HG03108 (cell line): Measurements from ENCODE around the gene TIPARP.
"Not testable (repeated sequence)": the region's sequence is repeated elsewhere in the genome, so short reads cannot be mapped to it uniquely, and the experiment has no call there.

Source experiments
- ATAC-seq: cut with Tn5 transposase; IDR thresholded peaks from one replicate; pipeline ENCODE4 v1.9.1; 2021; ENCODE audit warnings: moderate library complexity; ENCODE audit not compliant: unreplicated experiment

TIPARP gene

DNA sequence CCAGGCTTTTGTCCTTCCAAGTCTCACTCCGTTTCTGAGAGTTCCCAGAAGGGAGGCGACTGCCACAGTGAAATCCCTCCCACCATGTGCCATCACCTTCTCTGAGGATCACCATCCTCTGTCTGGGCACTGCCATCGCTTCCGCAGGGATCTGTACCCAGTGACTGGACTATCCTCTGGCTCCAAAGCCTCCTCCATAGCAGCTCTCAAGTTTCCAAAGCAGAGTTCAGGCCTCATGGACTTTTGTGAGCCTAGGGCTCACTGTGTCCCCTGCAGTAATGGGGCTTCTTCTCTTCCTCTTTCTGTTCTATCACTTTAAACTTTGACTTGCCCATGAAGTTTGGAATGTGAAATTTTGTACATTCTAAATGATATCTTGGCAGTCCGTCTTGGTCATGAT is 63.9 kb downstream of the TIPARP start:
- ATAC-seq: no peak

DNA sequence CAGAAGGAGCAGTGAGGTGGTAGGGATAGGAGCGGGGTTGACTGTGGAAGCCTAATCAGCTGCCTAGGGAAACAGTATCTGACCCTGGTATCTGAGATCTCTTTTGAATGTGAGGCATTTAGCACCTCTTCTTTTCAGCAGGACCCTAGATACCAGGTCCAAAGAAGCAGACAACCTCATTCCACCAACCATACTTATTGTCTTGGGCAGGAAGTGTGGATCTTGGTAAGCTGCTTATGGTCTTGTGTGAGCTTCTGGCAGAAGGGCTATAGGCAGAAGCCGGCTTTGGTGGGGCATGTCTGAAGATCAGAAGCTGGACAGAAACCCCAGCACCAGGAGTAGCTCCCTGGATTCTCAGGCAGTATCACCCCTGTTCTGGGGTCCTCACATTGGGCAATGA is 65.6 kb downstream of the TIPARP start:
- ATAC-seq: no peak

DNA sequence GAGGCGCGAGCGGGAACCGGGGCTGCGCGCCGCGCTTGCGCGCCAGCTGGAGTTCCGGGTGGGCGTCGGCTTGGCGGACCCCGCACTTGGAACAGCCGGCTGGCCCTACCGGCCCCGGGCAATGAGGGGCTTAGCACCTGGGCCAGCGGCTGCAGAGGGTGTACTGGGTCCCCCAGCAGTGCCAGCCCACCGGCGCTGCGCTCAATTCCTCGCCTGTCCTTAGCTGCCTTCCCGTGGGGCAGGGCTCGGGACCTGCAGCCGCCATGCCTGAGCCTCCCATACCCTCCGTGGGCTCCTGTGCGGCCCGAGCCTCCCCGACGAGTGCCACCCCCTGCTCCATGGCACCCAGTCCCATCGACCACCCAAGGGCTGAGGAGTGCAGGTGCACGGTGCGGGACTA is 66.2 kb downstream of the TIPARP start:
- ATAC-seq: not testable (repeated sequence)

DNA sequence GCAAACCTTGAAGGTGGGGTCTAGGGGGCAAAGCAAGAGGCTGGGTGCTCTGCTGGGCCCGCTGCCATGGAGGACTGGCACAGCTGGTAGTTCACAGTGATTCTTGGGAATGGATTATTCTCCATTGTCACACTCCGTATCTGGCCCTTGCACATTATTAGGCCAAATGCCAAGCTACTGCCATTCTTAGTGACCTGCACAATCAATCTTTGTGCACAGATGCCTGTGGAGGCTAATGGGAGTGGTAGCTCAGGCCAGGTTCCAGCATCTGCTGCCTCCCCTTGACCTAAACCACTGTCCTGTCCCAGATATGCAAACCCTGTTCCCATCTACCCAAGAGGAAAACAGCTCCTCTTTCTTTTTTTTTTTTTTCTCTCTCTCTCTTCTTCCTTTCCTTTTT is 67.5 kb downstream of the TIPARP start:
- no peak for ATAC-seq

DNA sequence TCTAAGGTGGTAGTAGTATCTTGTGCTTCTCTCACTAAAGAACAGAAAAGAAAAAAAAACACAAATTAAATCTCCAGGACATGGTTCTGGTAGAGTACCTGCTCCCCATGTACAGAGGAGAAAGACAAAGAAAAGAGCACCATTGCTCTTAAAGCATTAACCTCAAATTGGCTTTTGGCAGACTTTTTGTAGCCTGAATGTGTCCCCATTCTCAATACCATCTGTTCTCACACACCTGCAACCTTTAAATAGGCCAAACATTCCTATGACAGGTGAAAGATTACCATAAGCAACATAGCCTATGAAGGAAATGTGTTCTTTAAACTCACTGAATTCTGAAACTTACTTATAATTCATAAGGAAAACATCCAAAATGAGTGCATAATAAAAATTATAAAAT is 68.0 kb downstream of the TIPARP start:
- no peak for ATAC-seq

DNA sequence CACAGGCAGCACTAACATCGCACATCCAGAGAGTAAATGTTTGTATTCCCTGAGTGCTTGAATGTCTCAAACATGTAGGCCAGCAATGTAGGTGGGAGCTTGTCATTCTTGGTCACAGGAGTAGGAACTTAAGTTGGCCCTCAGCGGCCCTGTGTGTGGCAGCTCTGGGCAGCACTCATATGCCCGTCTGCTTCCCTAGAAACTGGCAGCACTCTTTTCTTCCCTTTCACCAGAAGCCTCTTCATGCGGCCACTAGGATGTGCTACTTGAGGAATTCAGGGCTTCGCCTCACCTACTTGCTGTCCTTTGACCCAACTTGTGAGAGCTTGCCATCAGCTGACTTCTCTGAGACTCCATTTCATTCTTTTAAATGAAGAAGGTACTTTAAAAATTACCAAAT is 69.5 kb downstream of the TIPARP start:
- ATAC-seq: no peak

DNA sequence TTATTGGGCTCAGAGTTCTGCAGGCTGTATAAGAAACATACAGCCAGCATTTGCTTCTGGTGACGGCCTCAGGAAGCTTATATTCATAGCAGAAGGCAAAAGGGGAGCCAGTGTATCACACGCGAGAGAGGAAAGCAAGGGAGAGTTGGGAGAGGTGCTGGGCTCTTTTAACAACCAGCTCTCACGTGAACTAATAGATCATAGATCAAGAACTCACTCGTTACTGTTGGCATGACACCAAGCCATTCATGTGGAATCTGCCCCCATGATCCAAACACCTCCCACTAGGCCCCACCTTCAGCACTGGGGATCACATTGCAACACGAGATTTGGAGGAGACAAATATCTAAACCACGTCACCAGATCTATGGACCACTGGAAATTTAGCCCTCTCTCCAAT is 70.2 kb downstream of the TIPARP start:
- no peak for ATAC-seq

DNA sequence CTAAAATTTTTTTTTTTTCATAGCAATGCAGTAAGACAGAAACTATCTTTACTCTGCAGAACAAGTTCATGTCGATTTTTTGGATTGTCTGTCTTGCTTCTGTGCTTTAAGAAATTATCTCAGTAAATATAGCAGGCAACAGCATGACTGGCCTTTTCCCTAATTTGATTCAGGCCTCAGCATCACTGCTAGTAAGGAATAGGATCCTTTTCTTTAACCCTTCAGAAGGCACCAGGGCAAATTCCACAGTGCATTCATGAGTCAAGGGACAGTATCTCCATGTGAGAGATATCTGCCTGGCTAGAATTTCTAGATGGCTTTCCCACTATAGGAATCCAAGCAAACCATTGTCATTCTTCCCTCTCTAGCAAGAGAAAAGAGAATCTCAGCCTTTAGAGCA is 71.4 kb downstream of the TIPARP start:
- ATAC-seq: no peak

DNA sequence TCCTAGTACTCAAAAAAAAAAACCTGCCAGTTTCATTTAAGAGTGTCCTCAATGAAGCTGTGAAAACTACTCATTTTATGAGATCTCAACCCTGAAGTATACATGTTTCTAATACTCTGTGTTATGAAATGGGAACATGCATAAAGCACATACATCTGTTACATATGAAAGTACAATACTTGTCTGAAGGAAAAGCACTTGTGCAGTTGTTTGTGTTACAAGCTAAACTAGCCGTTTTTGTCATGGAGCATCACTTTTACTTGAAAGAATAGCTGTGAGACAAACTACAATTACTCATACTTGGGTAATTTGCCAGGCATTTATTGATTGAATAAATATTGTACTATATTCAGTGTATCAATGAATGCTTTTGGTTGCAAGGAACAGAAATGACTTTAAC is 72.7 kb downstream of the TIPARP start:
- ATAC-seq: no peak

DNA sequence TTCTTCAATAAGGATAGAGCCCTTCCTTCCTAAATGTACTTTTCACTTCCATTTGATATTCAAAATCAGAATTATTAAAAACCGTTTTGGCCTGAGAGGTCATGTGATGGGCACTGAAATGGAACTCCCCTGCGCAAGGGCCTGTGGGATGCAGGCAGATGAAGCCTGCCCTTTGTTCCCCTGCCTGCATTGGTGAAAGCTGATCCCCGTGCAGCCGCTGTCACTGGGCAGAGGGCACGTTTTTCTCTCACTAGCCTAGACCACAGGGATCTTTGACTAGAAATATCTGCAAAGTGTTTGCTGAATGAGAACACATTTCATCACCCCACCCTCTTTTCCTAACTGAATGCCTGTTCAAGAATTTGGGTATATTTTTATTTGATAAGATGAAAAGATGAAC is 74.9 kb downstream of the TIPARP start:
- no peak for ATAC-seq

DNA sequence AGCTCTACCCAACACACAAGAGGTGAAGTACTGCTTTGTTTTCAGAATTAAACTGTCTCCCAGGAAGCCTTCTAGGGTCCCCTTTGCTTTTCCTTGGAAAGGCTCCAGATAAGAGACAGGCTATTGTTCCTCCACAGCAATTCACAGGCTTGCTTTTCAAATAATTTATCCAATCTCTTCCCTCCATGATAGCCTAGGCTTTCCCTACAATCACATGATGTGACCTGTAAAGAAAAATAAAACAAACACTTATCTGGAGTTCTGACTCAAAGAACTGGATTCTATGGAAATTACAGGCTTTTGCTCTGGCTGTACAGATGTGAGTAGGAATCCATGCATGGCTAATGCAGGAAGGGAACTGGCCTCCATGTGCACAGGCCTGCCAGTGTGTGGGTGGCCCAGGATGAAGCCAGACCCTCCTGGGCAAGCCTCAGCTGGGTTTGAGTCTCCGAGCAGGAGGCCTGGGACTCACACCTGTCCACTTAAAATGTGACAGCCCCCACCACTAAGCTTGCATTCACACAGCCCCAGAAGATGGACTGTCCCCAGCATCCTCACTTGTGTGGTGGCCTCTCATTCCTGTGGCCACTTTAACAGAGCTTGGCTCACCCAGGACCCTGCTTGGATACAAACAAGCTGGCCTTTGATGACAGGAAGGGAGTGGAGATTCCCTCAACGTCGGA is 75.9 kb downstream of the TIPARP start:
- no peak for ATAC-seq

DNA sequence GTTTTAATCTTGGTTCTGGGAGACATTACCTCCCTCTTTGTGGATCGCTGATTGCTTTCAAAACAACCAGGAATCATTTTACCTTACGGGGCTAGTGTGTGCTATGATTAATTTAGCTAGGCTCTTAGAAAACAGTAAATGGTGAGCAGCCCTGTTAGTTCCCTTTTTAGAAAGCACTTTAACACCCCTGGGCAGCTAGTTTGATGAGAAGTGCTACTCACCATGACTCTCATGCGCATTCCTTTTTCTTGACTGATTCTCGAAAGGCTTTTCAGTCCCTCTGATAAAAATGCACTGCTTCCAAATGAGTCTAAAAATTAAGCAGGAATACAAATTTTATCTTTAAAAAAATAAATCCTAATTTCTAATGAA is 76.5 kb downstream of the TIPARP start:
- no peak for ATAC-seq

DNA sequence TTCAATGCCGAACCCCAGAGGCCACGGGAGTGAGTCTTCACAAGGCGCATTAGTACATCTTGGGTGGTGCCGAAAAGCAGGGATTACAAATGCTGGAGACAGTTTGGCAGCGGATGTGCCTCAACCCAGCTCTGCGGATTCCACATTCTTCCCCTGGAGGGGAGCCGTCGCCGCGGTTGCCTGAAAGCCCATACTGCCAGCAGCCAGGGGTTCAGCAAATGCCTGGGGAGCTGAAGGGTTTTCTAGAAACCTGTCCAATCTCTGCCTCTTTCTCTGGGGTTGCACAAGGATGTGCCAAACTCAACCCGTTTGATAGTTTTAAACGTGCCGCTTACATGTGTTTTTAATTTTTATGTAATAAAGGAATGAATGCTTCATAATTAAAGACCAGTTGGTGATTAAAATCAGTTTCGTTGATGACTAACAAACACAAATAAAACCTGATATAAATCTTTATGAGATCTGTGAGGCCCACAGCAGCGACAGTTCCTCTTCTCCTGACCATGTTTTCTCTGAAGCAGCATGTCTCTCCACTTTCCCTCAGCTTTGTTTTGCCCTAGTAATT is 77.2 kb downstream of the TIPARP start:
- ATAC-seq: no peak
